Sigmoid colon (tissue), 7 donors: Measurements from ENCODE around the gene NPS. TPM values are rescaled to one million over a fixed set of nuclear protein-coding genes. Genes with fewer than 3 reads are reported as not detected.

ENCODE experiments used
- DNase-seq: peaks from one replicate; pipeline ENCODE4 v3.0.0-alpha.2; 2019
- H3K27ac ChIP-seq, 4 donors: fragments of 200-600 bp; sonication (generic); one replicate each; pipeline ENCODE4 v1.5.1; 2016 to 2019; ENCODE audit warnings: mild to moderate bottlenecking in 1 of 4
- H3K27me3 ChIP-seq, 3 donors: fragments of 200-600 bp; sonication (generic); one replicate each; pipeline ENCODE4 v1.5.1; 2019; ENCODE audit warnings: mild to moderate bottlenecking in 1 of 3
- H3K36me3 ChIP-seq, 4 donors: fragments of 200-600 bp; sonication (generic); one replicate each; pipeline ENCODE4 v1.5.1; 2016 to 2019
- H3K4me1 ChIP-seq, 4 donors: fragments of 200-600 bp; sonication (generic); one replicate each; pipeline ENCODE4 v1.5.1; 2017 to 2019
- H3K4me3 ChIP-seq, 4 donors: fragments of 200-600 bp; sonication (generic); one replicate each; pipeline ENCODE4 v1.5.1; 2017 to 2019; ENCODE audit warnings: mild to moderate bottlenecking in 2 of 4, moderate library complexity in 1 of 4
- H3K9me3 ChIP-seq, 4 donors: fragments of 200-600 bp in 3 of 4; sonication (generic) in 3 of 4; one replicate each; pipeline versions ENCODE4 v1.5.1 to v1.6.1; 2013 to 2019
- EP300 ChIP-seq, 4 donors: sonication (generic); formaldehyde crosslinking; IDR thresholded peaks; one replicate each; pipeline ENCODE4 v1.6.1; 2017; ENCODE audit warnings: antibody characterized with exemption in 4 of 4
- POLR2A ChIP-seq, 2 donors: fragments of 450-650 bp; IDR thresholded peaks; one replicate each; pipeline ENCODE4 v1.6.1; 2016; ENCODE audit warnings: antibody characterized with exemption in 2 of 2, mild to moderate bottlenecking in 2 of 2, moderate library complexity in 2 of 2
- POLR2AphosphoS5 ChIP-seq, 4 donors: sonication (generic); formaldehyde crosslinking; IDR thresholded peaks; one replicate each; pipeline ENCODE4 v1.6.1; 2017; ENCODE audit warnings: antibody characterized with exemption in 4 of 4
- WGBS, 2 donors: extraction: QIAGEN DNeasy Blood & Tissue Kit; methylation state at CpG; one replicate each; pipeline ENCODE4 v1.1.7; 2013; 5-methylcytosine and 5-hydroxymethylcytosine counted together
- intact Hi-C: fragments of 100-400 bp; cut with DNase I; formaldehyde crosslinking; loops from one replicate; pipeline ENCODE4 v1.15.1; 2023
- polyA plus RNA-seq, 3 donors: library from polyadenylated mRNA; stranded (reverse); fragments of 200-250 nt; gene quantifications; one replicate each; pipeline ENCODE4 v1.2.3, GENCODE V29; 2013
- total RNA-seq, 4 donors: library from RNA; depleted of rRNA; stranded (reverse); fragments of >200 nt; gene quantifications; one replicate each; pipeline ENCODE4 v1.1.0, GENCODE V29; 2016
- TF ChIP-seq, protein P1 (sequence below), 4 experiments: fragments of 450-650 bp in 3 of 4; fragments of 200-600 bp in 1 of 4; IDR thresholded peaks; one replicate each; pipeline ENCODE4 v1.5.1; 2016 to 2019; ENCODE audit warnings: antibody characterized with exemption in 4 of 4, mild to moderate bottlenecking in 3 of 4, moderate library complexity in 2 of 4
- donor health status: healthy with polysubstance abuse.
- donor health status: Bipolar disorder and iron deficiency.
- donor health status: healthy.

The NPS gene
- not detected for total RNA-seq
- not detected for polyA plus RNA-seq

DNA sequence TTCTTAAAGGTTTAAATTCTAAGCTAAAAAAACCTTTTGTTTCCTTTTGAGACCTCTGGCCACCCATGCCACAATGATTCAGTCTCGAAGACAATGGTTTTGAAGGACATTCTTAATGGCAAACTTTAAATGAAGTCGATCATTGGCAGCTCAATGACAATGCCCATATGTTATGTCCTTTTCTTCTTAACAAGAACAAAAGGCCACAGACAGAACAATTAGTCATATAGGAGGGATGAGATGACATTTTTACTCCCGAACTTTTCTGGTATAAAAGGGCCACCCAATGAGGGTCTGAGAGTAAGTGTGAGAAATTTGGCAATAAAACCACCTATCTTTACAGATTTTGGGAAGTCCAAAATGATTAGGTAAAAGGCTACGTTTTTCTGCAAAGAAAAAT is at the start of gene NPS:
TSS of gene NPS (plus strand) at position 301 of the 400 bp plus-strand sequence. CDS start at position 361, 60 bp downstream.
- 60 to 74% methylated on average over 4 of the region's 4 CpGs for WGBS, 2 donors
- TF ChIP-seq, protein P1, sequence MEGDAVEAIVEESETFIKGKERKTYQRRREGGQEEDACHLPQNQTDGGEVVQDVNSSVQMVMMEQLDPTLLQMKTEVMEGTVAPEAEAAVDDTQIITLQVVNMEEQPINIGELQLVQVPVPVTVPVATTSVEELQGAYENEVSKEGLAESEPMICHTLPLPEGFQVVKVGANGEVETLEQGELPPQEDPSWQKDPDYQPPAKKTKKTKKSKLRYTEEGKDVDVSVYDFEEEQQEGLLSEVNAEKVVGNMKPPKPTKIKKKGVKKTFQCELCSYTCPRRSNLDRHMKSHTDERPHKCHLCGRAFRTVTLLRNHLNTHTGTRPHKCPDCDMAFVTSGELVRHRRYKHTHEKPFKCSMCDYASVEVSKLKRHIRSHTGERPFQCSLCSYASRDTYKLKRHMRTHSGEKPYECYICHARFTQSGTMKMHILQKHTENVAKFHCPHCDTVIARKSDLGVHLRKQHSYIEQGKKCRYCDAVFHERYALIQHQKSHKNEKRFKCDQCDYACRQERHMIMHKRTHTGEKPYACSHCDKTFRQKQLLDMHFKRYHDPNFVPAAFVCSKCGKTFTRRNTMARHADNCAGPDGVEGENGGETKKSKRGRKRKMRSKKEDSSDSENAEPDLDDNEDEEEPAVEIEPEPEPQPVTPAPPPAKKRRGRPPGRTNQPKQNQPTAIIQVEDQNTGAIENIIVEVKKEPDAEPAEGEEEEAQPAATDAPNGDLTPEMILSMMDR (IDR thresholded peaks at IDR 0.05) = no peak
- no peak for TF ChIP-seq EP300 (IDR thresholded peaks at IDR 0.05)
- TF ChIP-seq POLR2AphosphoS5 (IDR thresholded peaks at IDR 0.05) = no peak
- TF ChIP-seq POLR2A (IDR thresholded peaks at IDR 0.05) = no peak
- peaks cover 0 to 3% (median 0%) of the 10 kb centered on the region in 3 donors for H3K27me3 ChIP-seq
- H3K4me1 ChIP-seq = no peaks in the 10 kb centered on the region
- H3K27ac ChIP-seq = no peak within 1 kb of the TSS
- intact Hi-C loops = no loop called here
- H3K36me3 ChIP-seq = no peaks in the 10 kb centered on the region
- DNase-seq = no peak
- no peak within 1 kb of the TSS for H3K4me3 ChIP-seq
- H3K9me3 ChIP-seq = peaks cover 0 to 2% (median 0%) of the 10 kb centered on the region in 4 donors

DNA sequence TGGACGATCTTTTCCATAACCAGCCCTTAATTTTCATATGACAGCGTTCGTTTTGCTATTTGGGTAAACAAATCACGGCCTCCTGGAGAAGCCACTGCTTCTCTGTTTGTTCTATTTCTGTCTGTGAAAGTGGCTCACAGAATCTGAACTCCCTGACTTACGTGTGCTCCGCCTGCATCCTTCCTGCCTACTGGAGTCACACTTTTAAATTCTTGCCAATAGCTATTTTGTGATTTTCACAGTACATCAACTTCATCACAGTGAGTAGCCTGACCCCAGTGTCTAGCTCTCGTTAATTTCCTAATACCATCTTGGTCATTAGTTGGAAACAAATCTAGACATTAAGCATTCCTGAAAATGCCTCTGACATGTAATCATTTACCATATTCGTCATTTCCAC is 49.0 kb upstream of the NPS start:
- DNase-seq = no peak
- Histone ChIP-seq H3K27me3 (peaks cover 0 to 28% (median 6%) of the 10 kb centered on the region in 3 donors), H3K27ac (no peak overlapping the region), H3K36me3 (no peaks in the 10 kb centered on the region), H3K4me1 (no peaks in the 10 kb centered on the region), H3K9me3 (no peaks in the 10 kb centered on the region), H3K4me3 (no peak overlapping the region)
- 74 to 75% methylated on average over 8 of the region's 8 CpGs for WGBS, 2 donors
- intact Hi-C loops = no loop called here
- no peak for TF ChIP-seq EP300 (IDR thresholded peaks at IDR 0.05)
- no peak for TF ChIP-seq POLR2AphosphoS5 (IDR thresholded peaks at IDR 0.05)
- no peak for TF ChIP-seq POLR2A (IDR thresholded peaks at IDR 0.05)
- TF ChIP-seq, protein P1 (IDR thresholded peaks at IDR 0.05) = no peak

DNA sequence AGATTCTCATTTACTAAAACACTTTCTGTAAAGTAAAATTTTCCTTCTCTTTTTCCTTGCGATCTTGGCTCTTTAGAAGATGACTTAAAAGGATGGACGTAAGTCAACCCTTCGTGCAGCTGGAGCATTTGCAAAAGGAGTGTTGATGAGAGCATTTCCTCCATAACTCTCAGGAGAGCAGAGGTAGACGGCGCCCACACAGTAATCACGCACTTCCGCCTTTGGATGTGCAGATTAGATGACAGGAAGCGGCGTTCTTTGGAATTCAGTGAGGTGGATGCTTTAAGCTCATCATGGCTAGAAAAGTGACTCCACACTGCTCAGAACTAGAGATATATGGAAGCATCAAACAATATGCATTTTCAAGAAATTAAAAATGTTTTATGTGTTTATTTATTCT is 43.0 kb upstream of the NPS start:
- Histone ChIP-seq H3K36me3 (no peaks in the 10 kb centered on the region), H3K4me1 (no peaks in the 10 kb centered on the region), H3K4me3 (no peak overlapping the region), H3K9me3 (no peaks in the 10 kb centered on the region), H3K27me3 (peaks cover 0 to 5% (median 5%) of the 10 kb centered on the region in 3 donors), H3K27ac (no peak overlapping the region)
- DNase-seq = no peak
- WGBS, 2 donors = 68 to 70% methylated on average over 9 of the region's 9 CpGs
- TF ChIP-seq, protein P1 (IDR thresholded peaks at IDR 0.05) = no peak
- TF ChIP-seq POLR2A (IDR thresholded peaks at IDR 0.05) (no peak), EP300 (IDR thresholded peaks at IDR 0.05) (no peak), POLR2AphosphoS5 (IDR thresholded peaks at IDR 0.05) (no peak)
- intact Hi-C loops = no loop called here

- WGBS, 2 donors = 55 to 72% methylated on average over 3 of the region's 3 CpGs
- DNase-seq = no peak
- TF ChIP-seq, protein P1 (IDR thresholded peaks at IDR 0.05) = no peak
- TF ChIP-seq POLR2A (IDR thresholded peaks at IDR 0.05) (no peak), EP300 (IDR thresholded peaks at IDR 0.05) (no peak), POLR2AphosphoS5 (IDR thresholded peaks at IDR 0.05) (no peak)
- Histone ChIP-seq H3K27me3 (no peaks in the 10 kb centered on the region), H3K27ac (no peak overlapping the region), H3K9me3 (peaks cover 0 to 2% (median 0%) of the 10 kb centered on the region in 4 donors), H3K36me3 (no peaks in the 10 kb centered on the region), H3K4me3 (no peak overlapping the region), H3K4me1 (no peaks in the 10 kb centered on the region)
- intact Hi-C loops = no loop called here
Observed at GRCh38 chr10:127522298-127522697, 26.8 kb upstream of the NPS start.

DNA sequence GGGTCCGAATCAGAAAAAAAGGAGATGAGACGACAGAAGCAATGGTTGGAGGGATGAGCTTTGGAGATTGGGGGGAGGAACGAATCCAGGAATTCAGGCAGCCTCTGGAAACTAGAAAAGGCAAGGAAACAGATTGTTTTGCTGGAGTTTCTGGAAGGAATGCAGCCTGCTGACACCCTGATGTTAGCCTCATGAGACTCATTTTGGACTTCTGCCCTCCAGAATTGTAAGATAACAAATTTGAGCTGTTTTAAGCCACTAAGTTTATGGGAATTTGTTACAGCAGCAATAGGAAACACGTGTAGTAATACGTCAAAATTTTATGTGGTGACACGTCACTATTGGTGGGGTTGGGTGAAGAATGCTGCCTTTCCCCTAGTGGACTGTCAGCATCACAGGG is 25.6 kb upstream of the NPS start:
- Histone ChIP-seq H3K27me3 (no peaks in the 10 kb centered on the region), H3K4me1 (no peaks in the 10 kb centered on the region), H3K4me3 (no peak overlapping the region), H3K9me3 (peaks cover 0 to 2% (median 0%) of the 10 kb centered on the region in 4 donors), H3K27ac (peak overlapping the region in 1 of 4 donors; percentile 21), H3K36me3 (no peaks in the 10 kb centered on the region)
- WGBS, 2 donors = 64 to 66% methylated on average over 6 of the region's 6 CpGs
- no peak for DNase-seq
- intact Hi-C loops = no loop called here
- TF ChIP-seq EP300 (IDR thresholded peaks at IDR 0.05) (no peak), POLR2AphosphoS5 (IDR thresholded peaks at IDR 0.05) (peak in 1 of 4 donors; percentile 24)
- TF ChIP-seq, protein P1 (IDR thresholded peaks at IDR 0.05) = no peak
